Rectal smooth muscle tissue (tissue), 1 donor: ENCODE results near the gene PLEKHA6.
"Not testable (repeated sequence)": the region's sequence is repeated elsewhere in the genome, so short reads cannot be mapped to it uniquely, and the experiment has no call there.

Experiments used
- H3K27ac ChIP-seq: one replicate; pipeline ENCODE4 v1.7.0; 2013; ENCODE audit warnings: low read depth, low read length, inconsistent platforms
- H3K27me3 ChIP-seq: one replicate; pipeline ENCODE4 v1.7.0; 2013; ENCODE audit warnings: low read length; ENCODE audit not compliant: control insufficient read depth, insufficient read depth
- H3K36me3 ChIP-seq: one replicate; pipeline ENCODE4 v1.7.0; 2013; ENCODE audit warnings: low read length; ENCODE audit not compliant: control insufficient read depth, insufficient read depth
- H3K4me1 ChIP-seq: one replicate; pipeline ENCODE4 v1.7.0; 2013; ENCODE audit warnings: low read length; ENCODE audit not compliant: control insufficient read depth, insufficient read depth
- H3K4me3 ChIP-seq: one replicate; pipeline ENCODE4 v1.7.0; 2013; ENCODE audit warnings: low read length
- H3K9ac ChIP-seq: one replicate; pipeline ENCODE4 v1.7.0; 2013; ENCODE audit warnings: low read length

PLEKHA6 gene

DNA sequence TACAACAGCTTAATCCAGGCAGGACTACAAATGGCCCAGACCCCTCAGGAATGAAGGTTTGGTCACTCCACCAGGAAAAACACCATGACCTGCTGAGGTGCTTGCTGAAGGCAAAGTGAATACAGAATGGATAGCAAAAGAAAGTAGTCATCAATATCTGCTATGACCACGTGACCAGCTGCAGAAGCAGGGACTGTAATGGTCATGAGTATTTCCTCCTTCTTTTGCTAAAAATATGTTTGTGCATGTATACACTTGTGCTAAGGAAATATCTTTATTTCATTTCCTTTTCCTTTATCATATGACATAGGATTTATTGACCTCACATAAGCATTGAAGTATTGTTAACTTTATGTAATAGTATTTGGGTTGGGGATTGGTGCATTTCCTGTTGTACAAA, 119.5 kb downstream of the PLEKHA6 start:
- H3K27ac ChIP-seq, result no peak overlapping the region
- peaks cover 7% of the 10 kb centered on the region for H3K36me3 ChIP-seq
- no peak overlapping the region for H3K9ac ChIP-seq
- H3K4me3 ChIP-seq, result no peak overlapping the region
- H3K4me1 ChIP-seq, result no peaks in the 10 kb centered on the region
- no peaks in the 10 kb centered on the region for H3K27me3 ChIP-seq

DNA sequence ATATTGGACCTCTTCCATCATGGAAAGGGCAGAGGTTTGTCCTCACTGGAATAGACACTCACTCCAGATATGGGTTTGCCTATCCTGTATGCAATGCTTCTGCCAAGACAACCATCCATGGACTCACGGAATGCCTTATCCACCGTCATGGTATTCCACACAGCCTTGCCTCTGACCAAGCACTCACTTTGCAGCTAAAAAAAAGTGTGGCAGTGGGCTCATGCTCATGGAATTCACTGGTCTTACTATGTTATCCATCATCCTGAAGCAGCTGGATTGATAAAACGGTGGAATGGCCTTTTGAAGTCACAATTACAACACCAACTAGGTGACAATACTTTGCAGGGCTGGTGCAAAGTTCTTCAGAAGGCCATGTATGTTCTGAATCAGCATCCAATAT, 120.3 kb downstream of the PLEKHA6 start:
- not testable (repeated sequence) for H3K27ac ChIP-seq, H3K9ac ChIP-seq, H3K4me3 ChIP-seq, H3K36me3 ChIP-seq, H3K27me3 ChIP-seq, H3K4me1 ChIP-seq

DNA sequence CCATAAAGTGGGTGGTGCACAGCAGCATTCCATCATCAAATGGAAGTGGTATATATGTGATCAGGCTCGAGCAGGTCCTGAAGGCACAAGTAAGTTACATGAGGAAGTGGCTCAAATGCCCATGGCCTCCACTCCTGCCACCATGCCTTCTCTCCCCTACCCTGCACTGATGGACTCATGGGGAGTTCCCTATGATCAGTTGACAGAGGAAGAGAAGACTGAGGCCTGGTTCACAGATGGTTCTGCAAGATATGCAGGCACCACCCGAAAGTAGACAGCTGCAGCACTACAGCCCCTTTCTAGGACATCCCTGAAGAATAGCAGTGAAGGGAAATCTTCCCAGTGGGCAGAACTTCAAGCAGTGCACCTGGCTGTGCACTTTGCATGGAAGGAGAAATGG, 121.2 kb downstream of the PLEKHA6 start:
- H3K4me3 ChIP-seq, H3K9ac ChIP-seq, H3K27me3 ChIP-seq, H3K27ac ChIP-seq, H3K4me1 ChIP-seq, H3K36me3 ChIP-seq: not testable (repeated sequence)

DNA sequence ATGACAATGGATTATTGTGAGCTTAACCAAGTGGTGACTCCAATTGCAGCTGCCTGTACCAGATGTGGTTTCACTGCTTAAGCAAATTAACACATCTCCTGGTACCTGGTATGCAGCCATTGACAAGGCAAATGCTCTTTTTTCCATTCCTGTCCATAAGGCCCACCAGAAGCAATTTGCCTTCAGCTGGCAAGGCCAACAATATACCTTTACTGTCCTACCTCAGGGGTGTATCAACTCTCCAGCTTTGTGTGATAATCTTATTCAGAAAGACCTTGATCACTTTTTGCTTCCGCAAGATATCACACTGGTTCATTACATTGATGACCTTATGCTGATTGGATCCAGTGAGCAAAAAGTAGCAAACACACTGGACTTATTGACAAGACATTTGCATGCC, 122.2 kb downstream of the PLEKHA6 start:
- H3K9ac ChIP-seq, H3K27me3 ChIP-seq, H3K36me3 ChIP-seq, H3K4me1 ChIP-seq, H3K27ac ChIP-seq, H3K4me3 ChIP-seq: not testable (repeated sequence)

DNA sequence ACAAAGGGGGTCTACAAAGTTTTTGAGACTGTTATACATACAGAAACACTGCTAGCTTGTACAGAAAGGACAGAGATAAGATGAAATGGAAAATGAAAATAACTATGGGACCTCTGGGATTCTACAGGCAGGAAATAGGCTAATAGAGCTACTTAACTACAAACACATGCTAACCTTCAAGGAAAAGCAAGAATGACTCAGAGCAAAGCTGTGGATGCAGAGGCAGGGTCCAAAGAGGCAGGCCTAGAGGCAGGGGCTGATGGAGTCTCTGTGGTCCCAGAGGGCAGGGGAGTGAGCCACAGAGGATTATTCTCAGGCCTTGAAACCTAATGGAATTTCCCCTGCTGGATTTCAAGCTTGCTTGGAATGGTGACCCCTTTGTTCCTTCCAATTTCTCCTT, 127.2 kb downstream of the PLEKHA6 start:
- Histone ChIP-seq H3K9ac (no peak overlapping the region), H3K4me1 (no peaks in the 10 kb centered on the region), H3K4me3 (no peak overlapping the region), H3K36me3 (peaks cover 10% of the 10 kb centered on the region), H3K27me3 (no peaks in the 10 kb centered on the region), H3K27ac (no peak overlapping the region)

DNA sequence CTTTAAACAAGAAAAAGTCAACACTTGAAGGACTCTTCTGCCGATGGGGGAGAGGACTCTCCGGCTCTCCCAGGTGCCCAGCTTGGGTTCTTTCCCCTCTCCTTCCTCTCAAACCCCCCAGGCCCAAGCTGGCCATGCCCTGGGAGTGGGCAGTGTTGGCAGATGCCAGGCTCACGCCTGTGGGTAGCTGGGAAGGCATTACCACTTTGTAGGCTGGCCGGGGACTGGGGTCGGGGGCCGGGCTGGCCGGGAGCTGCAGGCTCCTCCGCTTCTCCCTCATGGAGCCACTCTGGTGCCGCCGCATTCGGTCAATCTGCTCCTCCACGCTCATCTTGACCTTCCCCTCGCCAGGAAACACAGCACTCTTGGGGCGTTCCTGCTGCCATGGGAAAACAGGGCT, 129.5 kb downstream of the PLEKHA6 start:
- Histone ChIP-seq H3K4me1 (no peaks in the 10 kb centered on the region), H3K36me3 (peaks cover 10% of the 10 kb centered on the region), H3K27me3 (no peaks in the 10 kb centered on the region), H3K27ac (no peak overlapping the region), H3K9ac (no peak overlapping the region), H3K4me3 (no peak overlapping the region)

DNA sequence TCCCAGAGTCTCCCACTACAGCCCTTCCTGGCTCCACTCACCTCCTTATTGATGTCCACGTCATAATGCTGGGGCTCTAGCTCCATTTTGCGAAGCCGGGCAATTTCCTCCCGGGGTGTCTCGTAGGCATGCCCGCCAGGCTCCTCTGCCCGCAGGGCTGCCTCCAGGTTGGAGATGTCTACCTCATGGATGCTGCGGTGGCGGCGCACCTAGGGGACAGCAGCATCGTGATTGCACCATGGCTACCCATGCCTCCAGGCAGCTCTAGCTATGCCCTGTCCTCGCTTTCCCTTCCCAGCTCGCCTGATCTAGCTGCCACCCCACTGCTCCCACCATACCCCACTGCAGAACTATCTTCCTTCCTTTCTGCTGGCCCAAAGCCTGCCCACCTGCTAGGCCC, 130.8 kb downstream of the PLEKHA6 start:
- Histone ChIP-seq H3K9ac (no peak overlapping the region), H3K27ac (no peak overlapping the region), H3K27me3 (no peaks in the 10 kb centered on the region), H3K4me1 (no peaks in the 10 kb centered on the region), H3K4me3 (no peak overlapping the region), H3K36me3 (peaks cover 10% of the 10 kb centered on the region)

DNA sequence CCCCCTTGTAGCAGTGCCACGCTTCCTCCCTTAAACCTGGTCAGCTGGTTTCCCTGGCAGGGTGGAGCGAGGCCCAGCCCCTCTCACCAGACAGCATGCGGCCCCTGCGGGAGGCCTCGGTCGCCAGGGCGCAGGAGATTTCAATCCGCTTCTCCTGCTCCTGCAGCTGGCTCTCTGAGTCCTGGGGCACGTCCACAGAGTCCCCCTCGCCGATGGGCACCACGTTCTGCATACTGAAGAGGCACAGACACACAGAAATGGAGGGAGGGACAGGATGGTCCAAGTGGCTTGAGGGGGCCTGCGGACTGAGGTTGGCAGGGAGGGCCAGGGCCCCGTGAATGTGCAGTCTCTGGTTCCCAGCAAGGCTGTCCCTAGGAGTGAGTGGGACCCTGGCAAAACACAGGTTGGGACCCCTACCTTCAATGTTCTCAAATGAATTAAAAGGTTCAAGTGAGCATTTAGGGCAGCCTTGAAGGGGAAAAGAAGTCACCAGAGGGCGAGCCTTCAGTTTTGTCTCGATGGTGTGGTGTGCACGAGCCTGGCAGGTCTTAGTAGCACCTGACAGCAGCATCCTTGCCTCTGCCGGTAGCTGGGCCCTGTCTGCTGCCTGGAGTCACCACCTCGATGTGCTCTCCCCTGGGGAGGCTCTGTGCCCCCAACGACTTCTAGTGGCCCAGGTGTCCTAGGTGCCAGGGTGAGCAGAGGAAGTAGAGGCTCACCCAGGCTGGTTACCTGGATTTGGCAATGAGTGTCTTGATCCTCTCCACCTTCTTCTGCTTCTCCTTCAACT, 131.5 kb downstream of the PLEKHA6 start:
- H3K4me3 ChIP-seq, result no peak overlapping the region
- no peaks in the 10 kb centered on the region for H3K27me3 ChIP-seq
- peaks cover 10% of the 10 kb centered on the region for H3K36me3 ChIP-seq
- H3K4me1 ChIP-seq, result no peaks in the 10 kb centered on the region
- H3K9ac ChIP-seq, result no peak overlapping the region
- H3K27ac ChIP-seq, result no peak overlapping the region

DNA sequence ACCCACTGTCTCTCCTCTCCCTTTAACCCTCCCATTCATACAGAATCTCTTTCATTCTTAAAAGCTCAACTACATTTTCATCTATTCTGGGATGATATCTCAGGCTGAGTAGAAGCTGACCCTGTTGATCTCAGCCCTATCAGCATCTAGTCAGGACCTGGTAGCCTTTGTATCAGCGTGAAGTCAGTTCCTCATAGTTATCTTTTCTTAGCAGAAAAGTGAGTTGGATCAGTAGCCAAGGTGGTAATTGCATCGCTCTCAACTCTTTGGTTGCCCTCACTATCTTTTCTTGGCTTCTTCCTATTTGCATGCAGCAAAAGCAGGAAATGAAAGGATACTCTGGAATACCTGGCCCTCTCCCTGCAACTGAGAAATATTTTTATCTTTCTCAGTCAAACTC, 132.4 kb downstream of the PLEKHA6 start:
- peaks cover 8% of the 10 kb centered on the region for H3K36me3 ChIP-seq
- H3K9ac ChIP-seq, result no peak overlapping the region
- H3K4me1 ChIP-seq, result no peaks in the 10 kb centered on the region
- no peaks in the 10 kb centered on the region for H3K27me3 ChIP-seq
- no peak overlapping the region for H3K27ac ChIP-seq
- no peak overlapping the region for H3K4me3 ChIP-seq

DNA sequence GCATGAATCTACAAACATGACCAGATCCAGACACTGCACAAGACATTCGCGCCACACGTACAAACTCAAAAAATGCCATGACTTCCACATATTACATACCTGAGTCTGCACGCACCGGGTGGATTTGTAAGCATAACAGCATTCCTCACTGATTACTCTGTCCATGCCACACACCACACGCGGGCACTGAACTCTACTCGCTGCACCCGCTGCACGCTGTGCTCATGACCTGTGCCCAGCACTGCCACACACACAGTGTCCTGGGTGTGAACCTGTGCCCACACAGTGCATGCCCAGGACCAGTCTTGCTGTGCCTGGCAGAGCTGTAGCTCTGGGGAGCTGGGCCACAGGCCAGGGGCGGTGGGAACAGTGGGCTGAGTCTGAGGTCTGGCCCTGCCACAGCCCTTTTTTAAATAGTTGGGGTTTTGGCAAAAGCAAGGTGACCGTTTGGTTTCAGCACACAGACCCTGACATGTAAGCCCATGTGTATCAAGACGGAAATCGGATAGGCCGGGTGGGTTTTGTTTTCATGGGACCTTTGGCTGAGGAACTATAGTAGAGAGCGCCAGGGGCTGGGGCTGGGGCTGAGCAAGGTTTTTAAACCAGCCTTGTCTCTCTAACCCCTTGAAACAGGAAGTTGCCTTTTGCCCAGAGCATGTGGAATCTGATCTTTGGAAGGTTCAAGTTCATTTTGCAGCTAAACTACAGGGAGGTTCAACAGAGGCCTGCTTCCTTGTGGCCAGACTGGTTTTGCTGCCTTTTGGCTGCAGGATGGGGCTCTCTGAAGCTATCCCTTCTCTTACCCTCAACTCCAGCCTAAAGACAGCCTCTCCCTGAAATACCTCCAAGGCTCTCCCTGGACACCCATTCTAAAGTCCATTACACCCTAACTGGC, 133.6 kb downstream of the PLEKHA6 start:
- Histone ChIP-seq H3K4me3 (no peak overlapping the region), H3K9ac (no peak overlapping the region), H3K27ac (no peak overlapping the region), H3K4me1 (no peaks in the 10 kb centered on the region), H3K27me3 (no peaks in the 10 kb centered on the region), H3K36me3 (peaks cover 11% of the 10 kb centered on the region)

DNA sequence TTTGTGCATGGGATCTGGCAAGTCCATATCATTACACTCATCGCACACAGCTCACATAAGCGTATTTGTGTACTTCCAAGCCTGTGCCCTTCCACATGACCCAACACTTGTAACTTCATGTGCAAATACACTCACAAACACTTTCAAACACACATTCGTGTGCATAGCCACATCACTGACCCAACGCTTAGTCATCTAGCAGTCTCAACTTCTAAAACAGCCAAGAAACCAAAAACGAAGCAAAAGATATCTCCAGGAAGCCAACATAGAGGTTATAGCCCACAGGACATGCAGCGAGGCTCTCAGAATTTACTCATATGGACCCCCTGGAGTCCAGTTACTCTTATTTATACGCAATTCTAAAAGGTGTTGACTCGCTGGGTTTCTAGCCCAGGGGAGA, 135.1 kb downstream of the PLEKHA6 start:
- H3K27ac ChIP-seq, result no peak overlapping the region
- no peak overlapping the region for H3K9ac ChIP-seq
- H3K36me3 ChIP-seq, result peaks cover 11% of the 10 kb centered on the region
- H3K27me3 ChIP-seq, result no peaks in the 10 kb centered on the region
- no peak overlapping the region for H3K4me3 ChIP-seq
- no peaks in the 10 kb centered on the region for H3K4me1 ChIP-seq

DNA sequence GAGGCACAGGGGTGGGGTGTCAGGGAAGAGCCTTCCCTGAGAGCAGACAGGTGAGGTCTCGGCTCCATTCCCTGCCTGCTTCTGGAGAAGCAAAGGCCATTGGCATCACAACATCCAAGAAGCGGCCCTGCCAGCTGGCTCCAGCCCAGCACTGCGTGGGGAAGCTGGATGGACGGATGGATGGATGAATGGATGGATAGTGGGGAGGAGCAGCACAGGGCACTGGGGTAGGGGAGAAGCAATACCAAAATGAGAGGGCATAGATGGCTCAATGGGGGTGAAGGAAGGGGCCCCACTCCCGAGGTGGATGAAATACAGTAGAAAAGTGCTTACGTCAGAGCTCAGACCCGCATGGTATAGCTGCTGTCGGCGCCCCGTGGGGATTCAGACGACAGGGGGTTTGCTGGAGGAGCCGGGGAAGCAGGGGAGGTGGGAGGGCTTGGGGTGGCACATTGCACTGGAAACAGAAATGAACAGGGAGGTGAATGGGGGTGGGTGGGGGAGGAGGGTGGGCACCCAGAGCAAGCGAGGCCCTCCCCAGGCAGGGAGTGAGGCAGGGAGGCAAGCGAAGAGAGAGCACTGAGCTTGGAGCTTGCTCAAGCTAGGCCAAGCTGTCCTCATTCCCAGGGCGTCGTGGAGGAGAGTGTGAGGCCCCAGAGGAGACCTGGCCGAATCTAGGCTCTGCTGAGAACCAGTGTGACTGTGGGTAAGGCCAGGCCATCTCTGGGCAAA, 136.4 kb downstream of the PLEKHA6 start:
- Histone ChIP-seq H3K36me3 (peaks cover 6% of the 10 kb centered on the region), H3K4me1 (no peaks in the 10 kb centered on the region), H3K27ac (no peak overlapping the region), H3K9ac (no peak overlapping the region), H3K27me3 (no peaks in the 10 kb centered on the region), H3K4me3 (no peak overlapping the region)
